Vagina (tissue), 2 donors: ENCODE results near the gene KLHL29. TPM values are rescaled to one million over a fixed set of nuclear protein-coding genes. Genes with fewer than 3 reads are reported as not detected.

Experiments used
- DNase-seq, 2 donors: peaks; one replicate each; pipeline ENCODE4 v3.0.0-alpha.2; 2017; ENCODE audit errors: extremely low spot score in 2 of 2
- H3K27ac ChIP-seq: fragments of 200-600 bp; sonication (generic); one replicate; pipeline ENCODE4 v1.5.1; 2019
- H3K27me3 ChIP-seq: fragments of 200-600 bp; sonication (generic); one replicate; pipeline ENCODE4 v1.5.1; 2019
- H3K36me3 ChIP-seq, 2 donors: fragments of 200-600 bp; sonication (generic); one replicate each; pipeline ENCODE4 v1.5.1; 2017 to 2019
- H3K4me1 ChIP-seq: fragments of 200-600 bp; sonication (generic); one replicate; pipeline ENCODE4 v1.5.1; 2019
- H3K4me3 ChIP-seq, 2 donors: fragments of 200-600 bp; sonication (generic); 1 replicate in 1 of 2; 2 replicates in 1 of 2; pipeline ENCODE4 v1.5.1; 2016 to 2019
- H3K9me3 ChIP-seq: fragments of 200-600 bp; sonication (generic); one replicate; pipeline ENCODE4 v1.5.1; 2019
- POLR2A ChIP-seq, 2 donors: fragments of 450-650 bp; IDR thresholded peaks; one replicate each; pipeline ENCODE4 v1.6.1; 2017; ENCODE audit warnings: antibody characterized with exemption in 2 of 2, mild to moderate bottlenecking in 2 of 2, moderate library complexity in 2 of 2
- POLR2AphosphoS5 ChIP-seq, 2 donors: sonication (generic); formaldehyde crosslinking; IDR thresholded peaks; one replicate each; pipeline ENCODE4 v1.9.0; 2017; ENCODE audit warnings: antibody characterized with exemption in 2 of 2, mild to moderate bottlenecking in 2 of 2, low read depth in 1 of 2; ENCODE audit not compliant: insufficient read depth in 1 of 2
- intact Hi-C: fragments of 100-400 bp; cut with DNase I; formaldehyde crosslinking; loops from one replicate; pipeline ENCODE4 v1.15.1; 2023
- total RNA-seq: library from RNA; depleted of rRNA; stranded (reverse); fragments of >200 nt; gene quantifications from one replicate; pipeline ENCODE4 v1.2.3, GENCODE V29; 2016
- TF ChIP-seq, protein P1 (sequence below), 3 experiments: fragments of 450-650 bp in 2 of 3; fragments of 200-600 bp in 1 of 3; sonication (generic) in 1 of 3; IDR thresholded peaks; one replicate each; pipeline ENCODE4 v1.5.1; 2017 to 2019; ENCODE audit warnings: antibody characterized with exemption in 3 of 3, mild to moderate bottlenecking in 2 of 3, moderate library complexity in 2 of 3

The KLHL29 gene
- total RNA-seq, 1 donor from 2014 or later = 19.4 TPM

- peaks cover 38% of the 10 kb centered on the region for H3K4me1 ChIP-seq
- no peaks in the 10 kb centered on the region for H3K27me3 ChIP-seq
- no peaks in the 10 kb centered on the region for H3K36me3 ChIP-seq
- no peaks in the 10 kb centered on the region for H3K9me3 ChIP-seq
- DNase-seq = no peak
- no peak overlapping the region for H3K27ac ChIP-seq
- TF ChIP-seq POLR2A (IDR thresholded peaks at IDR 0.05) (no peak), POLR2AphosphoS5 (IDR thresholded peaks at IDR 0.05; ENCODE audit: insufficient read depth in 1 of 2, low read depth in 1 of 2) (no peak)
- TF ChIP-seq, protein P1, sequence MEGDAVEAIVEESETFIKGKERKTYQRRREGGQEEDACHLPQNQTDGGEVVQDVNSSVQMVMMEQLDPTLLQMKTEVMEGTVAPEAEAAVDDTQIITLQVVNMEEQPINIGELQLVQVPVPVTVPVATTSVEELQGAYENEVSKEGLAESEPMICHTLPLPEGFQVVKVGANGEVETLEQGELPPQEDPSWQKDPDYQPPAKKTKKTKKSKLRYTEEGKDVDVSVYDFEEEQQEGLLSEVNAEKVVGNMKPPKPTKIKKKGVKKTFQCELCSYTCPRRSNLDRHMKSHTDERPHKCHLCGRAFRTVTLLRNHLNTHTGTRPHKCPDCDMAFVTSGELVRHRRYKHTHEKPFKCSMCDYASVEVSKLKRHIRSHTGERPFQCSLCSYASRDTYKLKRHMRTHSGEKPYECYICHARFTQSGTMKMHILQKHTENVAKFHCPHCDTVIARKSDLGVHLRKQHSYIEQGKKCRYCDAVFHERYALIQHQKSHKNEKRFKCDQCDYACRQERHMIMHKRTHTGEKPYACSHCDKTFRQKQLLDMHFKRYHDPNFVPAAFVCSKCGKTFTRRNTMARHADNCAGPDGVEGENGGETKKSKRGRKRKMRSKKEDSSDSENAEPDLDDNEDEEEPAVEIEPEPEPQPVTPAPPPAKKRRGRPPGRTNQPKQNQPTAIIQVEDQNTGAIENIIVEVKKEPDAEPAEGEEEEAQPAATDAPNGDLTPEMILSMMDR (IDR thresholded peaks at IDR 0.05) = no peak
- H3K4me3 ChIP-seq = no peak overlapping the region
- intact Hi-C loops = no loop called here
Observed at GRCh38 chr2:23666241-23666979, 281.4 kb downstream of the KLHL29 start.

- Histone ChIP-seq H3K27ac (no peak overlapping the region), H3K27me3 (no peaks in the 10 kb centered on the region), H3K4me1 (peaks cover 38% of the 10 kb centered on the region), H3K4me3 (no peak overlapping the region), H3K36me3 (no peaks in the 10 kb centered on the region), H3K9me3 (no peaks in the 10 kb centered on the region)
- TF ChIP-seq POLR2AphosphoS5 (IDR thresholded peaks at IDR 0.05; ENCODE audit: insufficient read depth in 1 of 2, low read depth in 1 of 2) (no peak), POLR2A (IDR thresholded peaks at IDR 0.05) (no peak)
- intact Hi-C loops = no loop called here
- no peak for DNase-seq
Observed at GRCh38 chr2:23666980-23667357, 282.0 kb downstream of the KLHL29 start.

GRCh38 chr2:23668756-23669304 lies 283.9 kb downstream of the KLHL29 start:
- DNase-seq = no peak
- no peaks in the 10 kb centered on the region for H3K27me3 ChIP-seq
- intact Hi-C loops = no loop called here
- no peaks in the 10 kb centered on the region for H3K36me3 ChIP-seq
- H3K4me1 ChIP-seq = peaks cover 31% of the 10 kb centered on the region
- peak overlapping the region; percentile 72 for H3K27ac ChIP-seq
- no peaks in the 10 kb centered on the region for H3K9me3 ChIP-seq
- no peak overlapping the region for H3K4me3 ChIP-seq
- TF ChIP-seq POLR2A (IDR thresholded peaks at IDR 0.05) (no peak), POLR2AphosphoS5 (IDR thresholded peaks at IDR 0.05; ENCODE audit: insufficient read depth in 1 of 2, low read depth in 1 of 2) (no peak)
- TF ChIP-seq, protein P1 (IDR thresholded peaks at IDR 0.05) = no peak

DNA sequence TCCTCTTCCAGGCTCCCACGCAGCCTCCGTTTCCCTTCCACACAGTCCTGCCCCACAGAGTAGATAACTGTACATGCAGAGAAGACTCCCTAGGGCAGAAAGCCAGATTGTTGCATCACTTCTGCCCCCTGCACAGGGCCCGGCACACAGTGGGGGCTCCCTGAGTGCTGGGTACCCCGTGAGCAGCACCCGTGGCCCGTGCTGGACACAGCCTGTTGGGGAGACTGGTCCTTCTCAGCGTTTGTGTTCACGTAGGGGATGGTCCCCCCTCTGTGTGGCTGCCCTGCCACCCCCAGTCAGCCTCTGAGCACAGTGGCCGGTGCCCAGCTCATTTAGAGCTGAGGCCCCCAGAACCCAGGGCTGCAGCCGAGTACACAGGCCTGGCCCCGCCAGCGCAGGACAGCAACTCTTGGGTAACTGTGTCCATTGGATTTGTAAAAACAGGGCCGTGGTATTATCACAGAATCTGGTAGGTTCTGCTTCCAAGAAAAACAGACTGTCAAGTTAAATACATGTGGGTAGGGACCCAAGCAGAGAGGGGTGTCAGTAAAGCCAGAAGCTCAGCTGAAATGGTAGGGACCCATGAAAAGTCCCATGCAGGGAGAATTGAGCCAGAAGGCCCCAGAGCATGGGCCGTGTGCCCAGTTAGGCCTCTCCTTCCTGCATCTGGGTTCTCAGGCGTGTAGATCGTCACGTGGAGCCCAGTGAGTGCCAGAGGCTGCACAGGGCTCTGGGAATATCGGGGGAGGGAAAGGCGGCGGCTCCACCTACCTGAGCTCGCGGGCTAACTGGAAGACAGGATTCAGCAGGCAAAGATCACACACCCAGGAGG lies 284.6 kb downstream of the KLHL29 start:
- Histone ChIP-seq H3K36me3 (no peaks in the 10 kb centered on the region), H3K4me3 (no peak overlapping the region), H3K9me3 (no peaks in the 10 kb centered on the region), H3K27ac (peak overlapping the region; percentile 72), H3K27me3 (no peaks in the 10 kb centered on the region), H3K4me1 (peaks cover 23% of the 10 kb centered on the region)
- TF ChIP-seq POLR2AphosphoS5 (IDR thresholded peaks at IDR 0.05; ENCODE audit: insufficient read depth in 1 of 2, low read depth in 1 of 2) (peak in 1 of 2 donors; percentile 53), POLR2A (IDR thresholded peaks at IDR 0.05) (no peak)
- TF ChIP-seq, protein P1 (IDR thresholded peaks at IDR 0.05) = no peak
- DNase-seq = peak in 1 of 2 donors; percentile 91
- intact Hi-C loops = no loop called here

DNA sequence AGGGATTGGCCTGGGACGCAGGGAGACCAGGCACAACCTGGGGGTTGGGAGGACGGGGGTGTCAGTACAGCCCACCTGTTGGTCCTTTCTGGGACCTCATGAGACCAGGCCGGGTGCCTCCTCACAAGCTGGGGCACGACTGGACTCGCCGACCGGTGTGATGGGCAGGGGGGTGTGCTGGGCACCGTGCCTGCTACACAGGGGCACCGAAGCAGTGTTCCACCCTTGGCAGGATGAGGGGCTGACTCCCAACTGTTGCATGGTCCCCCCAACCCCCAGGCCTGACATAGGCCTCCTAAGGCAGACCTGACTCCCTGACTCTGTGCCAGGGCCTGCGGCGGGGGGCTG lies 285.2 kb downstream of the KLHL29 start:
- H3K4me3 ChIP-seq = no peak overlapping the region

More for the DNA sequence above, 285.2 kb downstream of the KLHL29 start:
- TF ChIP-seq, protein P1 (IDR thresholded peaks at IDR 0.05) = no peak
- TF ChIP-seq POLR2AphosphoS5 (IDR thresholded peaks at IDR 0.05; ENCODE audit: insufficient read depth in 1 of 2, low read depth in 1 of 2) = peak in 1 of 2 donors; percentile 32
- intact Hi-C loops = no loop called here
- no peak for DNase-seq
- Histone ChIP-seq H3K36me3 (no peaks in the 10 kb centered on the region), H3K9me3 (no peaks in the 10 kb centered on the region), H3K27me3 (no peaks in the 10 kb centered on the region), H3K4me1 (peaks cover 23% of the 10 kb centered on the region), H3K27ac (peak overlapping the region; percentile 68)
